H1 (cell line): ENCODE measurements around the gene SH2B3.

Source experiments
- CEBPB ChIP-seq: IDR thresholded peaks from 2 replicates; pipeline ENCODE4 v1.6.1; 2012; ENCODE audit warnings: low read depth, low read length
- CHD1 ChIP-seq: IDR thresholded peaks from 2 replicates; pipeline ENCODE4 v1.6.1; 2012; ENCODE audit warnings: low read depth, low read length, improper control_type of control experiment
- CTCF ChIP-seq, 3 experiments: IDR thresholded peaks; 1 replicate in 2 of 3; 2 replicates in 1 of 3; pipeline versions ENCODE4 v1.5.1 to v1.6.1; 2011; ENCODE audit warnings: low read length in 3 of 3, mild to moderate bottlenecking in 3 of 3, inconsistent platforms in 2 of 3, low read depth in 1 of 3, moderate library complexity in 1 of 3; ENCODE audit not compliant: insufficient read depth in 1 of 3; ENCODE audit errors: control extremely low read depth in 1 of 3
- EZH2 ChIP-seq: fragments of 200-600 bp; sonication (generic); IDR thresholded peaks from 2 replicates; pipeline ENCODE4 v1.7.1; 2012; ENCODE audit warnings: low read depth, mild to moderate bottlenecking, moderate library complexity, low read length, inconsistent platforms; ENCODE audit not compliant: severe bottlenecking
- POLR2A ChIP-seq, 2 experiments: IDR thresholded peaks; 1 replicate in 1 of 2; 2 replicates in 1 of 2; pipeline ENCODE4 v1.6.1; 2011; ENCODE audit warnings: low read depth in 2 of 2, low read length in 2 of 2, mild to moderate bottlenecking in 2 of 2; ENCODE audit errors: control extremely low read depth in 1 of 2
- POLR2AphosphoS5 ChIP-seq: IDR thresholded peaks from 2 replicates; pipeline ENCODE4 v1.6.1; 2011; ENCODE audit warnings: low read depth, low read length
- RAD21 ChIP-seq, 2 experiments: IDR thresholded peaks in 1 of 2; conservative IDR thresholded peaks in 1 of 2; 2 replicates each; pipeline ENCODE4 v1.6.1; 2011; ENCODE audit warnings: low read depth in 2 of 2, low read length in 2 of 2, improper control_type of control experiment in 1 of 2, inconsistent platforms in 1 of 2, mild to moderate bottlenecking in 1 of 2, moderate library complexity in 1 of 2
- RFX5 ChIP-seq: IDR thresholded peaks from 2 replicates; pipeline ENCODE4 v1.6.1; 2011; ENCODE audit warnings: low read depth, low read length, improper control_type of control experiment, borderline replicate concordance
- SUZ12 ChIP-seq: fragments of 200-600 bp; sonication (generic); IDR thresholded peaks from 2 replicates; pipeline ENCODE4 v1.6.1; 2012; ENCODE audit warnings: mild to moderate bottlenecking, inconsistent platforms, low read length, moderate library complexity, mixed read lengths
- ZNF274 ChIP-seq: IDR thresholded peaks from 2 replicates; pipeline ENCODE4 v1.7.0; 2012; ENCODE audit warnings: low read length, borderline replicate concordance; ENCODE audit errors: extremely low read depth

DNA sequence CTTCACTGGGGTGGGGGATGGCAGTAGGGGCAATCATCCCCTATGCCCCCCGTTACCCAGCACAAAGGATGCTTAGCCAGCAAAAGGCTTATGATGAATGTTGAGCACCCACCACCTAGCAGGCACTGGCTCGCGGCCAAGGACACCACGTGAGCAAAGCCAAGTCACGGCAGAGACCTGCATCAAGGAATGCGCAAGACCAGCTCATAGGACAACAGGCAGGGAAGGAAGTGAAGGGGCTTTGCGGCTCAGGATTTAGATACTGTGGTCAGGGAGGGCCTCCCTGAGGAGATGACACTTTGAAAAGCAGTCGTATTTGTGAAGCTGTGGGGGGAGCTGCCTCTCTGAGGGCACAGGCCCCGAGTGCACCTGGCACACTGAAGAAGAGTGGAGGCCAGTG lies 32.8 kb downstream of the SH2B3 start:
- TF ChIP-seq CTCF (IDR thresholded peaks at IDR 0.05; ENCODE audit: control extremely low read depth in 1 of 3, insufficient read depth in 1 of 3, low read depth in 1 of 3, low read length in 3 of 3) (no peak), POLR2A (IDR thresholded peaks at IDR 0.05; ENCODE audit: control extremely low read depth in 1 of 2, low read depth in 2 of 2, low read length in 2 of 2) (no peak), RFX5 (no peak), EZH2 (no peak), CEBPB (no peak), CHD1 (no peak), ZNF274 (no peak), RAD21 (IDR thresholded peaks at IDR 0.05 in 1 of 2, conservative IDR thresholded peaks at IDR 0.05 in 1 of 2; ENCODE audit: low read depth in 2 of 2, low read length in 2 of 2) (no peak), SUZ12 (no peak), POLR2AphosphoS5 (no peak)
